ENCODE results near the gene RILP. TPM values are rescaled to one million over a fixed set of nuclear protein-coding genes. Genes with fewer than 3 reads are reported as not detected.

The RILP gene
- total and polyA plus RNA-seq, 4 experiments from 2014 or later: 2.0 to 4.9 (median 3.2) TPM

GRCh38 chr17:1638624-1639300 lies 10.9 kb downstream of the RILP start:
- CTCF ChIA-PET (ENCODE audit: partially characterized antibody): interaction anchor here (0.8 to 1.8 kb wide), 2 partner anchors 10 to 13 kb away, joined by 3 to 4 read pairs; partner anchors contain the start of gene SLC43A2
- Mint-ChIP-seq H3K27me3 (no peaks in the 10 kb centered on the region), H3K9me3 (no peaks in the 10 kb centered on the region), H3K4me1 (peaks cover 0 to 4% (median 2%) of the 10 kb centered on the region in 4 donors), H3K36me3 (no peaks in the 10 kb centered on the region), H3K4me3 (no peak overlapping the region), H3K27ac (peak overlapping the region in 1 of 7 donors; percentile 7)
- H3K27ac ChIP-seq (ENCODE audit: low read depth, low read length): no peak overlapping the region
- H3K4me1 ChIP-seq (ENCODE audit: insufficient read depth, low read length): peaks cover under 1% of the 10 kb centered on the region
- H3K4me3 ChIP-seq (ENCODE audit: low read length in 2 of 2): no peak overlapping the region
- no peaks in the 10 kb centered on the region for H3K9me3 ChIP-seq (ENCODE audit: control insufficient read depth in 1 of 2, low read length in 2 of 2)
- no peak for DNase-seq
- POLR2A ChIA-PET (ENCODE audit: partially characterized antibody): interaction anchor here (0.7 to 1.8 kb wide), 3 partner anchors 9 to 1950 kb away, joined by 3 to 6 read pairs (median 4); partner anchors contain the start of gene SLC43A2
- H3K27me3 ChIP-seq (ENCODE audit: insufficient read depth, low read length): no peaks in the 10 kb centered on the region
- intact Hi-C loops (cut with micrococcal nuclease): no loop called here
- H3K36me3 ChIP-seq (ENCODE audit: insufficient read depth, low read length): no peaks in the 10 kb centered on the region

- Mint-ChIP-seq H3K9me3 (no peaks in the 10 kb centered on the region), H3K27ac (peak overlapping the region in 1 of 7 donors; percentile 36), H3K4me3 (no peak overlapping the region), H3K36me3 (no peaks in the 10 kb centered on the region), H3K27me3 (no peaks in the 10 kb centered on the region), H3K4me1 (peaks cover 0 to 4% (median 2%) of the 10 kb centered on the region in 4 donors)
- Histone ChIP-seq H3K4me1 (ENCODE audit: insufficient read depth, low read length) (no peaks in the 10 kb centered on the region), H3K27ac (ENCODE audit: low read depth, low read length) (no peak overlapping the region), H3K4me3 (ENCODE audit: low read length in 2 of 2) (no peak overlapping the region), H3K9me3 (ENCODE audit: control insufficient read depth in 1 of 2, low read length in 2 of 2) (no peaks in the 10 kb centered on the region), H3K36me3 (ENCODE audit: insufficient read depth, low read length) (no peaks in the 10 kb centered on the region), H3K27me3 (ENCODE audit: insufficient read depth, low read length) (no peaks in the 10 kb centered on the region)
- ChIA-PET CTCF (ENCODE audit: partially characterized antibody) (interaction anchor here (1.8 kb wide), 1 partner anchor 9 kb away, joined by 4 read pairs; the partner anchor contains the start of gene SLC43A2), POLR2A (ENCODE audit: partially characterized antibody) (interaction anchor here (0.7 to 1.8 kb wide), 3 partner anchors 8 to 1950 kb away, joined by 3 to 6 read pairs (median 4); partner anchors contain the start of gene SLC43A2)
- intact Hi-C loops (cut with micrococcal nuclease): no loop called here
- no peak for DNase-seq
These were observed 11.5 kb downstream of the RILP start for GRCh38 chr17:1638171-1638590.

- Histone ChIP-seq H3K27me3 (ENCODE audit: insufficient read depth, low read length) (no peaks in the 10 kb centered on the region), H3K9me3 (ENCODE audit: control insufficient read depth in 1 of 2, low read length in 2 of 2) (no peaks in the 10 kb centered on the region), H3K27ac (ENCODE audit: low read depth, low read length) (no peak overlapping the region), H3K4me1 (ENCODE audit: insufficient read depth, low read length) (no peaks in the 10 kb centered on the region), H3K36me3 (ENCODE audit: insufficient read depth, low read length) (no peaks in the 10 kb centered on the region), H3K4me3 (ENCODE audit: low read length in 2 of 2) (no peak overlapping the region)
- Mint-ChIP-seq H3K4me1 (peaks cover 0 to 4% (median 2%) of the 10 kb centered on the region in 4 donors), H3K36me3 (no peaks in the 10 kb centered on the region), H3K4me3 (no peak overlapping the region), H3K9me3 (no peaks in the 10 kb centered on the region), H3K27ac (peak overlapping the region in 1 of 7 donors; percentile 37), H3K27me3 (no peaks in the 10 kb centered on the region)
- intact Hi-C loops (cut with micrococcal nuclease): no loop called here
- no peak for DNase-seq
- ChIA-PET POLR2A (ENCODE audit: partially characterized antibody) (interaction anchor here (0.6 kb wide), 1 partner anchor 12 kb away, joined by 3 read pairs; the partner anchor contains the start of gene RILP), CTCF (ENCODE audit: partially characterized antibody) (interaction anchor here (1.3 to 1.8 kb wide), 2 partner anchors 8 to 12 kb away, joined by 4 read pairs; partner anchors contain the start of gene SLC43A2)
These were observed 12.9 kb downstream of the RILP start for GRCh38 chr17:1636732-1637285.

GRCh38 chr17:1635675-1636465 lies 13.8 kb downstream of the RILP start:
- H3K27me3 ChIP-seq (ENCODE audit: insufficient read depth, low read length): no peaks in the 10 kb centered on the region
- no peak overlapping the region for H3K4me3 ChIP-seq (ENCODE audit: low read length in 2 of 2)
- Mint-ChIP-seq H3K36me3 (no peaks in the 10 kb centered on the region), H3K27me3 (no peaks in the 10 kb centered on the region), H3K9me3 (no peaks in the 10 kb centered on the region), H3K4me3 (no peak overlapping the region), H3K4me1 (peaks cover 0 to 1% (median under 1%) of the 10 kb centered on the region in 4 donors), H3K27ac (peak overlapping the region in 2 of 7 donors; percentile 36 to 67)
- no peak for DNase-seq
- H3K36me3 ChIP-seq (ENCODE audit: insufficient read depth, low read length): no peaks in the 10 kb centered on the region
- no peaks in the 10 kb centered on the region for H3K4me1 ChIP-seq (ENCODE audit: insufficient read depth, low read length)
- no peak overlapping the region for H3K27ac ChIP-seq (ENCODE audit: low read depth, low read length)
- intact Hi-C loops (cut with micrococcal nuclease): no loop called here
- CTCF ChIA-PET (ENCODE audit: partially characterized antibody): interaction anchor here (1.3 kb wide), 1 partner anchor 13 kb away, joined by 4 read pairs; no protein-coding TSS in a partner anchor
- POLR2A ChIA-PET (ENCODE audit: partially characterized antibody): no interaction called here
- no peaks in the 10 kb centered on the region for H3K9me3 ChIP-seq (ENCODE audit: control insufficient read depth in 1 of 2, low read length in 2 of 2)

- H3K36me3 Mint-ChIP-seq: no peaks in the 10 kb centered on the region
- H3K4me1 Mint-ChIP-seq: peaks cover 2 to 7% (median 4%) of the 10 kb centered on the region in 4 donors
- peaks cover 0 to 1% of the 10 kb centered on the region in 2 donors for H3K27me3 Mint-ChIP-seq
- H3K4me3 Mint-ChIP-seq: no peak overlapping the region
- ChIA-PET CTCF (ENCODE audit: partially characterized antibody) (no interaction called here), POLR2A (ENCODE audit: partially characterized antibody) (no interaction called here)
- H3K9me3 Mint-ChIP-seq: no peaks in the 10 kb centered on the region
- intact Hi-C loops (cut with micrococcal nuclease): no loop called here
- Histone ChIP-seq H3K9me3 (ENCODE audit: control insufficient read depth in 1 of 2, low read length in 2 of 2) (no peaks in the 10 kb centered on the region), H3K4me3 (ENCODE audit: low read length in 2 of 2) (no peak overlapping the region), H3K27me3 (ENCODE audit: insufficient read depth, low read length) (no peaks in the 10 kb centered on the region), H3K4me1 (ENCODE audit: insufficient read depth, low read length) (peaks cover 1% of the 10 kb centered on the region), H3K36me3 (ENCODE audit: insufficient read depth, low read length) (no peaks in the 10 kb centered on the region), H3K27ac (ENCODE audit: low read depth, low read length) (no peak overlapping the region)
- no peak overlapping the region for H3K27ac Mint-ChIP-seq
- DNase-seq: no peak
These were observed 14.6 kb downstream of the RILP start for GRCh38 chr17:1634841-1635650.

- intact Hi-C loops (cut with micrococcal nuclease): no loop called here
- Mint-ChIP-seq H3K4me1 (peaks cover 3 to 27% (median 12%) of the 10 kb centered on the region in 4 donors), H3K27me3 (peaks cover 1% of the 10 kb centered on the region in 2 donors), H3K4me3 (peak overlapping the region; percentile 13 to 85 (median 72)), H3K36me3 (peaks cover 0 to 6% of the 10 kb centered on the region in 2 donors), H3K27ac (peak overlapping the region in 2 of 7 donors; percentile 46 to 78), H3K9me3 (no peaks in the 10 kb centered on the region)
- ChIA-PET CTCF (ENCODE audit: partially characterized antibody) (interaction anchor here (0.6 to 4.1 kb wide), 20 partner anchors 10 to 394 kb away, joined by 3 to 21 read pairs (median 4); partner anchors contain the start of genes INPP5K, PITPNA, RILP and RTN4RL1), POLR2A (ENCODE audit: partially characterized antibody) (interaction anchor here (0.6 to 3.3 kb wide), 8 partner anchors 8 to 269 kb away, joined by 3 to 22 read pairs (median 5); partner anchors contain the start of genes INPP5K, RILP and YWHAE)
- Histone ChIP-seq H3K9me3 (ENCODE audit: control insufficient read depth in 1 of 2, low read length in 2 of 2) (no peaks in the 10 kb centered on the region), H3K27ac (ENCODE audit: low read depth, low read length) (no peak overlapping the region), H3K4me1 (ENCODE audit: insufficient read depth, low read length) (peaks cover 22% of the 10 kb centered on the region), H3K27me3 (ENCODE audit: insufficient read depth, low read length) (peaks cover 8% of the 10 kb centered on the region), H3K4me3 (ENCODE audit: low read length in 2 of 2) (no peak overlapping the region), H3K36me3 (ENCODE audit: insufficient read depth, low read length) (no peaks in the 10 kb centered on the region)
- no peak for DNase-seq
These were observed 19.0 kb downstream of the RILP start for GRCh38 chr17:1630662-1631061.

Data from CD4-positive, alpha-beta memory T cell (primary cell).